Breast epithelium (tissue), 3 donors: ENCODE results near the gene TRPM2.

Experiments used
- CTCF ChIP-seq, 3 donors: fragments of 450-650 bp; IDR thresholded peaks; one replicate each; pipeline ENCODE4 v1.5.1; 2016 to 2017; ENCODE audit warnings: antibody characterized with exemption in 3 of 3, mild to moderate bottlenecking in 3 of 3, moderate library complexity in 3 of 3
- POLR2A ChIP-seq: fragments of 450-650 bp; IDR thresholded peaks from one replicate; pipeline ENCODE4 v1.6.1; 2016; ENCODE audit warnings: antibody characterized with exemption, mild to moderate bottlenecking, moderate library complexity

DNA sequence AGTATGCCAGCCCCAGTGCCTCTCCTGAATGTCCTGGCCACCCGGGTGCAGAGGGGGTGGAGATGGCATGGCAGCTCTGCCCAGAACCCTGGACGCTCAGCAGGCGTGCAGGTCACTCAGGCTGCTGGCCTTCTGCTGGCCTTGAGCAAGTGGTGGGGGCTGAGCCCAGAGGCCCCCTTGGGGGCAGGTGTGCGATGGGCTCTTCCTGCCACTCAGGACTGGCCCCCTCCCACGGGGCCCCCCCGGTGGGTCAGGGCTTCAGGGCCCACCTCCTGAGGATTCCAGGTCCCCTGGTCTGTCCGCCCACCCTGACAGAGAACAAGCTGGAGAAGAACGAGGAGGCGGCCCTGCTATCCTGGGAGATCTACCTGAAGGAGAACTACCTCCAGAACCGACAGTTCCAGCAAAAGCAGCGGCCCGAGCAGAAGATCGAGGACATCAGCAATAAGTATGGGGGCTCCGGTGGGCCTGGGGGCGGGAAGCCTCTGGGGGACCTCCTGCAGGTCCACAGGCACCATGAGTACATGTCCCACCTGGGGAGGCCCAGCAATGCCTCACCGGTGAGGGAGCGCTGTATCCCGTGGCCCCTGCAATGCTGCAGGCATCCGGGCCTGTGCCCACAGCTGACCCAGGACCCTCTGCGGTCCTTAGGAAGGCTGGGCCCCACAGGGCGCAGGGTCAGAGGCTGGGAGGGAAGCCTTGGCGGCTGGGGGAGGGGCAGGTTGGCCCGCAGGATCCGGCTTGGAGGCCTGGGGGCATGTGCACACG is 64.9 kb downstream of the TRPM2 start:
- no peak for TF ChIP-seq CTCF (IDR thresholded peaks at IDR 0.05)
- no peak for TF ChIP-seq POLR2A
